Smooth muscle cell (in vitro differentiated cells): ENCODE results near the gene NXNL2. TPM values are rescaled to one million over a fixed set of nuclear protein-coding genes. Genes with fewer than 3 reads are reported as not detected.

Experiments
- DNase-seq: peaks from one replicate; lab custom pipeline; 2025; ENCODE audit not compliant: unreplicated experiment; lab: John Stamatoyannopoulos, UW
- H2AFZ ChIP-seq: fragments of 200-600 bp; sonication (generic); 2 replicates; pipeline ENCODE4 v1.6.0; 2016; ENCODE audit warnings: antibody characterized with exemption, low read depth, mild to moderate bottlenecking
- H3F3A ChIP-seq: fragments of 200-600 bp; sonication (generic); 2 replicates; pipeline ENCODE4 v1.6.0; 2017; ENCODE audit warnings: antibody characterized with exemption, low read depth
- H3K27ac ChIP-seq: fragments of 200-600 bp; sonication (generic); 2 replicates; pipeline ENCODE4 v1.5.1; 2016; ENCODE audit warnings: low read depth, mild to moderate bottlenecking
- H3K27me3 ChIP-seq: fragments of 200-600 bp; sonication (generic); 2 replicates; pipeline ENCODE4 v1.6.1; 2016; ENCODE audit warnings: low read depth, mild to moderate bottlenecking
- H3K36me3 ChIP-seq: fragments of 200-600 bp; sonication (generic); 2 replicates; pipeline ENCODE4 v1.5.1; 2016; ENCODE audit warnings: low read depth
- H3K4me1 ChIP-seq: fragments of 200-600 bp; sonication (generic); 2 replicates; pipeline ENCODE4 v1.5.1; 2016; ENCODE audit warnings: low read depth
- H3K4me2 ChIP-seq: fragments of 200-600 bp; sonication (generic); 2 replicates; pipeline ENCODE4 v1.6.0; 2016; ENCODE audit warnings: mild to moderate bottlenecking
- H3K4me3 ChIP-seq: fragments of 200-600 bp; sonication (generic); 2 replicates; pipeline ENCODE4 v1.5.1; 2016; ENCODE audit warnings: mild to moderate bottlenecking
- H3K79me2 ChIP-seq: fragments of 200-600 bp; sonication (generic); 2 replicates; pipeline ENCODE4 v1.6.0; 2016; ENCODE audit warnings: low read depth, mild to moderate bottlenecking
- H3K9ac ChIP-seq: fragments of 200-600 bp; sonication (generic); 2 replicates; pipeline ENCODE4 v1.6.0; 2016; ENCODE audit warnings: low read depth
- H3K9me3 ChIP-seq: fragments of 200-600 bp; sonication (generic); replicated peaks from 2 replicates; pipeline ENCODE4 v1.5.1; 2016; ENCODE audit warnings: low read depth
- H4K20me1 ChIP-seq: fragments of 200-600 bp; sonication (generic); 2 replicates; pipeline ENCODE4 v1.6.0; 2016; ENCODE audit warnings: low read depth
- CTCF ChIP-seq: fragments of 200-600 bp; sonication (generic); IDR thresholded peaks from 2 replicates; pipeline ENCODE4 v1.5.1; 2017; ENCODE audit warnings: borderline replicate concordance, mild to moderate bottlenecking, antibody characterized with exemption; ENCODE audit not compliant: insufficient read depth, poor library complexity, severe bottlenecking
- WGBS: methylation state at CpG from one replicate; pipeline ENCODE4 v1.1.7; 2016; ENCODE audit warnings: low lambda C conversion rate; 5-methylcytosine and 5-hydroxymethylcytosine counted together
- polyA plus RNA-seq: library from polyadenylated mRNA; unstranded; fragments of >200 nt; fragmentation: Nextera tagmentation; extraction: Ambion mirVana; gene quantifications from 2 replicates; pipeline ENCODE4 v1.2.1, GENCODE V29; 2016
- total RNA-seq: library from RNA; depleted of rRNA; stranded (reverse); fragments of >200 nt; gene quantifications from 2 replicates; pipeline ENCODE4 v1.2.3, GENCODE V29; 2014

Gene NXNL2
- total and polyA plus RNA-seq, 2 experiments from 2014 or later = 0.24 to 0.36 TPM

- Histone ChIP-seq H3K79me2 (no peaks in the 10 kb centered on the region), H3K9me3 (no peaks in the 10 kb centered on the region), H3K36me3 (no peaks in the 10 kb centered on the region), H3K27me3 (no peaks in the 10 kb centered on the region), H2AFZ (no peak overlapping the region), H3K4me1 (peaks cover 6% of the 10 kb centered on the region), H3K27ac (peak overlapping the region; percentile 10), H3K4me2 (no peak overlapping the region), H3F3A (peaks cover 20% of the 10 kb centered on the region), H3K4me3 (no peak overlapping the region), H3K9ac (no peak overlapping the region), H4K20me1 (no peaks in the 10 kb centered on the region)
- no peak for DNase-seq
- 79% methylated on average over 15 of the region's 15 CpGs for WGBS
- no peak for TF ChIP-seq CTCF
Measured at GRCh38 chr9:88536951-88537760, 2.2 kb downstream of the NXNL2 start.

- DNase-seq = peak; percentile 33
Measured at GRCh38 chr9:88537761-88538091, 2.7 kb downstream of the NXNL2 start.

DNA sequence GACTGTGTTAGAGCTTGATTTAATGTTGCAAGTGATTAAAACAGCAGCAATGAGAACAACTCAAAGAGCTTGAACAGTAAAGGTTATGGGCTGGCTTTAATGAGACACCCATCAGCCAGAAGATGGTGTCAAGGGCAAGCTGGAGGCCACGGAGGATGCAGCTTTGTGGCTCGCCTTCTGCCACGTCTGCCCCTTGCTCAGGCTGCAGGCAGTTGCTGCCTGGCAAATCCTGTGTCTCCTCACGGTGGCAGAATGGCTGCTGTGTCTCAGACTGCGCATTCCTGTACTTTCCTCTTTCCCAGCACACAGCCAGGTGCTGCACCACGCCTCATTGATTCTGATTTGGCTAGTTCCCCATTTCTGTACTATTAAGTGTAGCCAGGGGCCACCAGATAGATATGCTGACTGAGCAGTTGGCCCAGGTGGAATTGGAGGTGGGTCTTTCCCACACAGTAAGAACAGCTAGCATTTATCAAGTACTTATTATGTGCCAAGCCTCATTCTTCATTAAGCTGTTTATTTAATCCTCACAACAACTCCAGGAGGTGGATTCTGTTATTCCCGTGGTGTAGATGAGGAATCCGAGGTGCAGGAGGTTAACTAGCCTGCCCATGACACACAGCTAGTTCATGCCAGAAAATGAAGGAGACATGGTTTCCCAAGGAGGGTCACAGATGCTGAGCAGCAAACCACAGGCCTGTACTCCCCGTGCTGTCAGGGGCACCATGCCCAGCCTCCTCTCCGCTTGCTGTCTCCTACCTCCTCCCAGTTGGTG lies 3.5 kb downstream of the NXNL2 start:
- no peak overlapping the region for H3K4me3 ChIP-seq
- peaks cover 20% of the 10 kb centered on the region for H3F3A ChIP-seq
- no peaks in the 10 kb centered on the region for H3K9me3 ChIP-seq
- peaks cover 6% of the 10 kb centered on the region for H3K4me1 ChIP-seq
- H3K9ac ChIP-seq = no peak overlapping the region
- no peaks in the 10 kb centered on the region for H3K36me3 ChIP-seq
- no peak overlapping the region for H2AFZ ChIP-seq
- WGBS = 92% methylated on average over 10 of the region's 10 CpGs
- TF ChIP-seq CTCF = no peak
- H3K27me3 ChIP-seq = no peaks in the 10 kb centered on the region
- no peaks in the 10 kb centered on the region for H3K79me2 ChIP-seq
- H4K20me1 ChIP-seq = no peaks in the 10 kb centered on the region
- H3K4me2 ChIP-seq = no peak overlapping the region
- H3K27ac ChIP-seq = peak overlapping the region; percentile 10
- DNase-seq = no peak

More at GRCh38 chr9:88537761-88538091, 2.7 kb downstream of the NXNL2 start:
- peaks cover 20% of the 10 kb centered on the region for H3F3A ChIP-seq
- no peaks in the 10 kb centered on the region for H3K9me3 ChIP-seq
- peak overlapping the region; percentile 10 for H3K27ac ChIP-seq
- no peak overlapping the region for H2AFZ ChIP-seq
- H3K4me3 ChIP-seq = no peak overlapping the region
- peaks cover 6% of the 10 kb centered on the region for H3K4me1 ChIP-seq
- no peaks in the 10 kb centered on the region for H3K27me3 ChIP-seq
- TF ChIP-seq CTCF = no peak
- no peak overlapping the region for H3K9ac ChIP-seq
- 5% methylated on average over 1 of the region's 1 CpG for WGBS
- no peak overlapping the region for H3K4me2 ChIP-seq
- no peaks in the 10 kb centered on the region for H3K79me2 ChIP-seq
- H3K36me3 ChIP-seq = no peaks in the 10 kb centered on the region
- no peaks in the 10 kb centered on the region for H4K20me1 ChIP-seq
